Hepatocyte (in vitro differentiated cells): ENCODE results near the gene TMEM239. TPM values are rescaled to one million over a fixed set of nuclear protein-coding genes. Genes with fewer than 3 reads are reported as not detected.

ENCODE experiments used
- DNase-seq: peaks from one replicate; pipeline ENCODE4 v3.0.0-alpha.2; 2016; ENCODE audit warnings: low spot score
- H2AFZ ChIP-seq: fragments of 200-600 bp; sonication (generic); 2 replicates; pipeline ENCODE4 v1.6.0; 2016; ENCODE audit warnings: antibody characterized with exemption, mild to moderate bottlenecking
- H3K27ac ChIP-seq: fragments of 200-600 bp; sonication (generic); 2 replicates; pipeline ENCODE4 v1.5.1; 2016; ENCODE audit warnings: mild to moderate bottlenecking
- H3K27me3 ChIP-seq: fragments of 200-600 bp; sonication (generic); 2 replicates; pipeline ENCODE4 v1.6.1; 2016
- H3K36me3 ChIP-seq: fragments of 200-600 bp; sonication (generic); replicated peaks from 2 replicates; pipeline ENCODE4 v1.5.1; 2016; ENCODE audit warnings: low read depth; ENCODE audit not compliant: insufficient read depth
- H3K4me1 ChIP-seq: fragments of 200-600 bp; sonication (generic); 2 replicates; pipeline ENCODE4 v1.5.1; 2016; ENCODE audit warnings: mild to moderate bottlenecking, moderate library complexity; ENCODE audit not compliant: insufficient read depth
- H3K4me2 ChIP-seq: fragments of 200-600 bp; sonication (generic); 2 replicates; pipeline ENCODE4 v1.6.0; 2016
- H3K4me3 ChIP-seq: fragments of 200-600 bp; sonication (generic); 2 replicates; pipeline ENCODE4 v1.5.1; 2016; ENCODE audit warnings: mild to moderate bottlenecking
- H3K79me2 ChIP-seq: fragments of 200-600 bp; sonication (generic); 2 replicates; pipeline ENCODE4 v1.6.0; 2017; ENCODE audit warnings: mild to moderate bottlenecking
- H3K9me2 ChIP-seq: fragments of 200-600 bp; sonication (generic); replicated peaks from 2 replicates; pipeline ENCODE4 v1.6.0; 2017; ENCODE audit warnings: mild to moderate bottlenecking; ENCODE audit not compliant: insufficient read depth
- H3K9me3 ChIP-seq: fragments of 200-600 bp; sonication (generic); 2 replicates; pipeline ENCODE4 v1.5.1; 2016; ENCODE audit warnings: low read depth, mild to moderate bottlenecking
- H4K20me1 ChIP-seq: fragments of 200-600 bp; sonication (generic); 2 replicates; pipeline ENCODE4 v1.6.0; 2016; ENCODE audit warnings: mild to moderate bottlenecking; ENCODE audit not compliant: insufficient read depth, poor library complexity, severe bottlenecking
- CTCF ChIP-seq: fragments of 200-600 bp; sonication (generic); IDR thresholded peaks from 2 replicates; pipeline ENCODE4 v1.5.1; 2016; ENCODE audit warnings: antibody characterized with exemption, mild to moderate bottlenecking; ENCODE audit not compliant: poor library complexity
- EZH2 ChIP-seq: fragments of 200-600 bp; sonication (generic); IDR thresholded peaks from 2 replicates; pipeline ENCODE4 v1.6.1; 2016; ENCODE audit warnings: antibody characterized with exemption, mild to moderate bottlenecking, borderline replicate concordance
- EZH2phosphoT487 ChIP-seq: fragments of 200-600 bp; sonication (generic); IDR thresholded peaks from one replicate; pipeline ENCODE4 v1.6.1; 2018; ENCODE audit warnings: antibody characterized with exemption, mild to moderate bottlenecking, low read depth, moderate library complexity; ENCODE audit not compliant: unreplicated experiment, severe bottlenecking
- WGBS: methylation state at CpG from one replicate; pipeline ENCODE4 v1.1.6; 2016; ENCODE audit warnings: low lambda C conversion rate; ENCODE audit errors: missing lambda C conversion rate; 5-methylcytosine and 5-hydroxymethylcytosine counted together
- polyA plus RNA-seq: library from polyadenylated mRNA; unstranded; fragments of >200 nt; fragmentation: Nextera tagmentation; extraction: Ambion mirVana; gene quantifications from 2 replicates; pipeline ENCODE4 v1.2.1, GENCODE V29; 2016
- total RNA-seq: library from RNA; depleted of rRNA; stranded (reverse); fragments of >200 nt; gene quantifications from 2 replicates; pipeline ENCODE4 v1.2.3, GENCODE V29; 2014

Gene TMEM239
- total and polyA plus RNA-seq, 2 experiments from 2014 or later: not detected

GRCh38 chr20:2817891-2818595 lies 1.9 kb downstream of the TMEM239 start:
- H3K27ac ChIP-seq: no peak overlapping the region
- H4K20me1 ChIP-seq: no peaks in the 10 kb centered on the region
- H3K79me2 ChIP-seq: no peaks in the 10 kb centered on the region
- H3K36me3 ChIP-seq: no peaks in the 10 kb centered on the region
- no peak overlapping the region for H3K4me3 ChIP-seq
- no peak overlapping the region for H2AFZ ChIP-seq
- H3K4me2 ChIP-seq: no peak overlapping the region
- 79% methylated on average over 7 of the region's 7 CpGs for WGBS
- DNase-seq: no peak
- no peak for TF ChIP-seq EZH2
- no peak for TF ChIP-seq CTCF
- TF ChIP-seq EZH2phosphoT487: no peak
- no peaks in the 10 kb centered on the region for H3K9me2 ChIP-seq
- no peaks in the 10 kb centered on the region for H3K9me3 ChIP-seq
- peaks cover 8% of the 10 kb centered on the region for H3K27me3 ChIP-seq
- H3K4me1 ChIP-seq: peaks cover 27% of the 10 kb centered on the region

- 21% methylated on average over 27 of the region's 32 CpGs for WGBS
- peaks cover 8% of the 10 kb centered on the region for H3K27me3 ChIP-seq
- no peaks in the 10 kb centered on the region for H3K9me2 ChIP-seq
- no peaks in the 10 kb centered on the region for H3K79me2 ChIP-seq
- H3K4me1 ChIP-seq: peaks cover 23% of the 10 kb centered on the region
- no peak overlapping the region for H3K4me3 ChIP-seq
- no peaks in the 10 kb centered on the region for H3K9me3 ChIP-seq
- H4K20me1 ChIP-seq: no peaks in the 10 kb centered on the region
- H3K27ac ChIP-seq: peak overlapping the region; percentile 74
- peak; percentile 32 for DNase-seq
- H3K36me3 ChIP-seq: no peaks in the 10 kb centered on the region
- peak overlapping the region; percentile 68 for H3K4me2 ChIP-seq
- TF ChIP-seq EZH2 (peak; percentile 58), CTCF (no peak)
- peak overlapping the region; percentile 66 for H2AFZ ChIP-seq
Measured at GRCh38 chr20:2820084-2820895, 4.1 kb downstream of the TMEM239 start.

- WGBS: 16% methylated on average over 19 of the region's 68 CpGs
- Histone ChIP-seq H3K27me3 (peaks cover 14% of the 10 kb centered on the region), H4K20me1 (no peaks in the 10 kb centered on the region), H3K36me3 (no peaks in the 10 kb centered on the region), H3K27ac (peak overlapping the region; percentile 74), H3K79me2 (no peaks in the 10 kb centered on the region), H3K9me2 (no peaks in the 10 kb centered on the region), H2AFZ (peak overlapping the region; percentile 66), H3K4me1 (peaks cover 23% of the 10 kb centered on the region), H3K4me3 (no peak overlapping the region), H3K4me2 (peak overlapping the region; percentile 68), H3K9me3 (no peaks in the 10 kb centered on the region)
- no peak for DNase-seq
- TF ChIP-seq CTCF: no peak
- peak; percentile 44 for TF ChIP-seq EZH2
Measured at GRCh38 chr20:2820896-2821869, 5.0 kb downstream of the TMEM239 start.
